PC-3 (cell line): Measurements from ENCODE around the gene AXL.

ENCODE experiments used
- EZH2 ChIP-seq: fragments of 300-600 bp; sonication (generic); IDR thresholded peaks from one replicate; pipeline ENCODE4 v1.6.1; 2017; ENCODE audit warnings: antibody characterized with exemption, mild to moderate bottlenecking, low read length; ENCODE audit not compliant: unreplicated experiment
- EZH2phosphoT487 ChIP-seq: fragments of 300-600 bp; sonication (generic); IDR thresholded peaks from 2 replicates; pipeline ENCODE4 v1.6.1; 2018; ENCODE audit warnings: mild to moderate bottlenecking, antibody characterized with exemption, low read length, borderline replicate concordance
- TF ChIP-seq, protein P1 (sequence below): fragments of 300-600 bp; sonication (generic); conservative IDR thresholded peaks from 2 replicates; pipeline ENCODE4 v1.5.1; 2017; ENCODE audit warnings: antibody characterized with exemption, low read depth, mild to moderate bottlenecking, low read length

DNA sequence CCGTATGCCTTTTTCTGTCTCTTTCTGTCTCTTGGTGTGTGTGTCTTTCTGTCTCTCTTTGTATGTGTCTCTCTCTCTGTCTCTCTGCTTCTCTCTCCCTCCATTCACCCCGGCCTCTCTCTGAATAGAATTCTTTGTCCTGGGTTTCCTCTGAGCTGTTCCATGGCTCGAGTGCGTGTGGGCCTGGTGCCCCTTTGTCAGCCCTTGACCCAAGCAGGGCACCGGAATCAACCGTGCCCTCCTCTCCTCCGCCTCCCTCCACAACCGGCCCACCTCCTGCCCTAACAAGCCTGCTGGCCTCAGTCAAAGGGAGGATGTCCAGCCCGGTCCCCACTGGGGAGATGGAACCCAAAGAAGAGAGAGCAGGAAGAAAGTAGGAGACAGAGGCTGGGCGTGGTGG lies 3.2 kb downstream of the AXL start:
- TF ChIP-seq, protein P1, sequence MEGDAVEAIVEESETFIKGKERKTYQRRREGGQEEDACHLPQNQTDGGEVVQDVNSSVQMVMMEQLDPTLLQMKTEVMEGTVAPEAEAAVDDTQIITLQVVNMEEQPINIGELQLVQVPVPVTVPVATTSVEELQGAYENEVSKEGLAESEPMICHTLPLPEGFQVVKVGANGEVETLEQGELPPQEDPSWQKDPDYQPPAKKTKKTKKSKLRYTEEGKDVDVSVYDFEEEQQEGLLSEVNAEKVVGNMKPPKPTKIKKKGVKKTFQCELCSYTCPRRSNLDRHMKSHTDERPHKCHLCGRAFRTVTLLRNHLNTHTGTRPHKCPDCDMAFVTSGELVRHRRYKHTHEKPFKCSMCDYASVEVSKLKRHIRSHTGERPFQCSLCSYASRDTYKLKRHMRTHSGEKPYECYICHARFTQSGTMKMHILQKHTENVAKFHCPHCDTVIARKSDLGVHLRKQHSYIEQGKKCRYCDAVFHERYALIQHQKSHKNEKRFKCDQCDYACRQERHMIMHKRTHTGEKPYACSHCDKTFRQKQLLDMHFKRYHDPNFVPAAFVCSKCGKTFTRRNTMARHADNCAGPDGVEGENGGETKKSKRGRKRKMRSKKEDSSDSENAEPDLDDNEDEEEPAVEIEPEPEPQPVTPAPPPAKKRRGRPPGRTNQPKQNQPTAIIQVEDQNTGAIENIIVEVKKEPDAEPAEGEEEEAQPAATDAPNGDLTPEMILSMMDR, result no peak
- TF ChIP-seq EZH2 (no peak), EZH2phosphoT487 (no peak)
